K562 (cell line): ENCODE measurements around the gene ABCG5. TPM values are rescaled to one million over a fixed set of nuclear protein-coding genes. Genes with fewer than 3 reads are reported as not detected.
A peak's percentile ranks its signal among the peaks of the same experiment; 100 is the strongest.

ENCODE experiments used
- ATF2 ChIP-seq: sonication (generic); formaldehyde crosslinking; IDR thresholded peaks from 2 replicates; pipeline ENCODE4 v1.8.1; 2022; ENCODE audit warnings: missing genetic modification reagents
- CBFA2T2 ChIP-seq: fragments of 450-650 bp; conservative IDR thresholded peaks from 2 replicates; pipeline ENCODE4 v1.6.1; 2017; ENCODE audit warnings: mild to moderate bottlenecking
- CREB5 ChIP-seq: fragments of 250-450 bp; sonication (Bioruptor Pico); IDR thresholded peaks from 2 replicates; pipeline ENCODE4 v1.5.0; 2020; ENCODE audit warnings: mild to moderate bottlenecking
- FOXM1 ChIP-seq, 2 experiments: fragments of 450-650 bp in 1 of 2; sonication (generic) in 1 of 2; formaldehyde crosslinking in 1 of 2; IDR thresholded peaks; 2 replicates each; pipeline versions ENCODE4 v1.6.1 to v1.9.0; 2017 to 2022; ENCODE audit warnings: low read depth in 2 of 2, mild to moderate bottlenecking in 2 of 2, missing genetic modification reagents in 1 of 2, moderate library complexity in 1 of 2
- HIVEP1 ChIP-seq: fragments of 250-450 bp; sonication (Bioruptor Pico); IDR thresholded peaks from 2 replicates; pipeline ENCODE4 v1.4.0; 2020; ENCODE audit warnings: mild to moderate bottlenecking
- KAT2B ChIP-seq: IDR thresholded peaks from one replicate; pipeline ENCODE4 v1.6.1; 2012; ENCODE audit warnings: low read depth, mild to moderate bottlenecking, control low read depth, inconsistent platforms, low read length, moderate library complexity
- NCOA1 ChIP-seq: fragments of 450-650 bp; IDR thresholded peaks from 2 replicates; pipeline ENCODE4 v1.6.1; 2016; ENCODE audit warnings: low read depth
- PHF20 ChIP-seq: fragments of 450-650 bp; IDR thresholded peaks from 2 replicates; pipeline ENCODE4 v1.6.1; 2018; ENCODE audit not compliant: partially characterized antibody
- PKNOX1 ChIP-seq: fragments of 450-650 bp; IDR thresholded peaks from 2 replicates; pipeline ENCODE4 v1.6.1; 2016
- POLR2AphosphoS5 ChIP-seq: IDR thresholded peaks from 2 replicates; pipeline ENCODE4 v1.6.1; 2011; ENCODE audit warnings: mild to moderate bottlenecking, low read depth, low read length, moderate library complexity; ENCODE audit not compliant: control insufficient read depth, insufficient read depth
- PTRF ChIP-seq: fragments of 450-650 bp; IDR thresholded peaks from 2 replicates; pipeline ENCODE4 v1.6.1; 2016; ENCODE audit warnings: mild to moderate bottlenecking, missing genetic modification characterization, missing compliant biosample characterization
- STAT5A ChIP-seq: IDR thresholded peaks from 2 replicates; pipeline ENCODE4 v1.6.1; 2012; ENCODE audit warnings: low read length, inconsistent platforms, borderline replicate concordance
- ZBTB12 ChIP-seq: fragments of 250-450 bp; sonication (Bioruptor Pico); IDR thresholded peaks from 2 replicates; pipeline ENCODE4 v1.4.0; 2020
- ZBTB40 ChIP-seq, 2 experiments: fragments of 450-650 bp in 1 of 2; sonication (generic) in 1 of 2; formaldehyde crosslinking in 1 of 2; IDR thresholded peaks; 2 replicates each; pipeline versions ENCODE4 v1.7.1 to v1.9.0; 2016 to 2022; ENCODE audit warnings: inconsistent platforms in 1 of 2, mild to moderate bottlenecking in 1 of 2, missing genetic modification reagents in 1 of 2
- polyA plus RNA-seq, 8 experiments: library from polyadenylated mRNA; depleted of rRNA in 4 of 8; stranded (reverse) in 5 of 8; unstranded in 3 of 8; fragments of >200 nt; fragmentation: Nextera tagmentation in 2 of 8; fragmentation: Illumina TruSeq in 1 of 8; extraction: Ambion mirVana in 2 of 8; extraction: Trizol in 1 of 8; gene quantifications; 2 replicates each; pipeline versions ENCODE4 v1.2.1 to v1.2.3, GENCODE V29; 2011 to 2014; ENCODE audit warnings: inconsistent platforms in 1 of 8, missing spikeins in 1 of 8
- total RNA-seq, 7 experiments: library from RNA; depleted of rRNA in 6 of 7; stranded (reverse); fragments of >200 nt in 6 of 7; fragmentation: Illumina TruSeq in 2 of 7; extraction: Trizol in 2 of 7; gene quantifications; 2 replicates each; pipeline versions ENCODE4 v1.2.1 to v1.2.3, GENCODE V29; 2011 to 2021; ENCODE audit warnings: low replicate concordance in 1 of 7

Gene ABCG5
- total and polyA plus RNA-seq, 9 of the 15 experiments (the other 6 are each of a cell fraction or from before 2014, with no cell fraction given), result 0.01 TPM; not detected in 7

- no peak for TF ChIP-seq ATF2 (CRISPR knock-in tag)
- TF ChIP-seq STAT5A, result peak; percentile 45
- TF ChIP-seq NCOA1, result no peak
- TF ChIP-seq ZBTB40 (IDR thresholded peaks at IDR 0.05), result no peak
- TF ChIP-seq ZBTB40 (CRISPR knock-in tag; IDR thresholded peaks at IDR 0.05), result no peak
- peak; percentile 61; the same call in 1 of the 2 replicates for TF ChIP-seq CBFA2T2
- no peak for TF ChIP-seq PHF20
- no peak for TF ChIP-seq PTRF
- TF ChIP-seq FOXM1 (IDR thresholded peaks at IDR 0.05; ENCODE audit: low read depth), result no peak
- TF ChIP-seq FOXM1 (CRISPR knock-in tag; IDR thresholded peaks at IDR 0.05; ENCODE audit: low read depth), result no peak
- TF ChIP-seq HIVEP1 (CRISPR knock-in tag), result no peak
- no peak for TF ChIP-seq CREB5 (CRISPR knock-in tag)
- TF ChIP-seq POLR2AphosphoS5, result 0 out of 2 replicates have a peak, but pooled peaks have one; percentile 30
- peak; percentile 41; the same call in 1 of the 2 replicates for TF ChIP-seq PKNOX1
- TF ChIP-seq ZBTB12 (CRISPR knock-in tag), result no peak
- TF ChIP-seq KAT2B, result no peak
Measured at GRCh38 chr2:43810452-43810851, 28.2 kb downstream of the ABCG5 start (continued).
